H7 (cell line): Measurements from ENCODE around the gene MTA1. TPM values are rescaled to one million over a fixed set of nuclear protein-coding genes. Genes with fewer than 3 reads are reported as not detected.

Experiments used
- DNase-seq: peaks from one replicate; pipeline ENCODE4 v3.0.0; 2012
- H3K27me3 ChIP-seq: 2 replicates; pipeline ENCODE4 v1.6.0; 2011; ENCODE audit warnings: mild to moderate bottlenecking, low read length; ENCODE audit not compliant: control insufficient read depth, insufficient read depth
- H3K36me3 ChIP-seq: replicated peaks from 2 replicates; pipeline ENCODE4 v1.5.1; 2011; ENCODE audit warnings: low read length; ENCODE audit not compliant: control insufficient read depth, insufficient read depth
- H3K4me3 ChIP-seq: 2 replicates; pipeline ENCODE4 v1.5.1; 2011; ENCODE audit warnings: low read depth, mild to moderate bottlenecking, control low read depth, low read length, moderate library complexity; ENCODE audit not compliant: insufficient read depth
- total RNA-seq: library from RNA; depleted of rRNA; stranded (reverse); fragments of >200 nt; shearing (Covaris generic); gene quantifications from 2 replicates; pipeline ENCODE4 v1.2.3, GENCODE V29; 2014; rRNA removed

Gene MTA1
- total RNA-seq, 1 experiment from 2014 or later = 120 TPM

GRCh38 chr14:105503935-105504692 is 84.5 kb downstream of the MTA1 start:
- no peak overlapping the region for H3K4me3 ChIP-seq
- H3K36me3 ChIP-seq = no peaks in the 10 kb centered on the region
- DNase-seq = peak; percentile 62
- no peaks in the 10 kb centered on the region for H3K27me3 ChIP-seq

DNA sequence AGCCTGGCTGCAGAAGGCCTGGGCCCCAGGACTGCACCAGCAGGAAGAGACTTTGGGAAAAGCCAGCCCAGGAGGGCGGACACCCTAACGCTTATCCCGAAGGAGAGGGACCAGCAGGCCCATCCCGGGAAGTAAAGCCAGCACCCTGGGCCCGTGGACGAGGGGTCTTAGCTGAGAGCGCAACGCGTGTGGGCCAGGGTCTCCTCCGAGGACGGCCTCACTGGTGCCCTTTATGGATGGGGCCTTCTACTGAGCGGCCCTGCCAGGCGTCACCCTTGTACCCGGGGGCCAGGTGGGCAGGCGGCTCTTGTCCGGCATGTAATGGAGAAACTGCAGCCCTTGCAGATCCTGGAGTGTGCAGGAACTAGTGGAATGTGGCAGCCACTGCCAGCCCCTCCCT is 85.5 kb downstream of the MTA1 start:
- H3K4me3 ChIP-seq = no peak overlapping the region
- no peaks in the 10 kb centered on the region for H3K36me3 ChIP-seq
- DNase-seq = peak; percentile 61
- H3K27me3 ChIP-seq = no peaks in the 10 kb centered on the region

DNA sequence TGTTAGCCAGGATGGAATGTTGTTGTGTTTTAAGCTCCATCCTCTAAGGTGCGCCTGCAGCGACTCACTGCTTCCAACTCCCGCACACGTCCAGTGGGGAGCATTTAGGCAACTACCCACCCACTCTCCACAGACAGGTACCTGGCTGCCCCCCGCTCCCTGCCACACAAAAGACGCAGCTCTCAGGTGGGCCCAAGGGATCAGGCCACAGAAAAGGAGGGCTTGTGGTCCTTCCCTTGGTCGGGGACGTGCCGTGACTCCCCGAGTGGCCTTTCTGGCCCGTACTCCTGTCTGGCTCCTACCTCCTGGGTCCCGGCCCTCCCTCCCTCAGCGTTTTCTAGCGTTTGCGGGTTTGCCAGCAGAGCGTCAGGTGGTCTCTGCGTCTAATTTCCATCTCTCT is 87.6 kb downstream of the MTA1 start:
- peak; percentile 47 for DNase-seq

GRCh38 chr14:105508069-105508468 is 88.4 kb downstream of the MTA1 start:
- no peak overlapping the region for H3K4me3 ChIP-seq
- peak; percentile 27 for DNase-seq
- H3K27me3 ChIP-seq = no peaks in the 10 kb centered on the region
- H3K36me3 ChIP-seq = no peaks in the 10 kb centered on the region

More for the DNA sequence above, 87.6 kb downstream of the MTA1 start:
- H3K36me3 ChIP-seq = no peaks in the 10 kb centered on the region
- H3K27me3 ChIP-seq = no peaks in the 10 kb centered on the region
- H3K4me3 ChIP-seq = no peak overlapping the region

GRCh38 chr14:105508601-105509000 is 89.0 kb downstream of the MTA1 start:
- H3K4me3 ChIP-seq = no peak overlapping the region
- peak; percentile 21 for DNase-seq
- no peaks in the 10 kb centered on the region for H3K27me3 ChIP-seq
- H3K36me3 ChIP-seq = no peaks in the 10 kb centered on the region

DNA sequence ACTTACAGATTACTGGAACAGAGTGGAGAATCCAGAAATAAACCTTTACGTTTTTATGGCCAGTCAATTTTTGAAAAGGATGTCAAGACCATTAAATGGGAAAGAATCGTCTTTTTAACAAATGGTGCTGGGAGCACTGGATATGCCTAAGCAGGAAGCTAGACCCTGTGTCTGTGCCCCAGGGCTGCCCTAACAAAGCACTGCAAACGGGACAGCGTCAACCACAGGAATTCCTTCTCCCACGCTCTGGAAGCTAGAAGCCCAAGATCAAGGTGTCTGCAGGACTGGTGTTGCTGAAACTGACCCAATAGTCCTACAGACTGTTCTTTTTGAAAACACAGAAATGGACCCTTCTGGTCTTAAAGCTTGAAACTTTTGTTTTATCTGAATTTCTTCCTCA is 97.5 kb downstream of the MTA1 start:
- no peak overlapping the region for H3K4me3 ChIP-seq
- no peaks in the 10 kb centered on the region for H3K36me3 ChIP-seq
- DNase-seq = no peak
- peaks cover 1% of the 10 kb centered on the region; the same call in 1 of the 2 replicates for H3K27me3 ChIP-seq

- H3K4me3 ChIP-seq = no peak overlapping the region
- peaks cover 2% of the 10 kb centered on the region; the same call in 1 of the 2 replicates for H3K27me3 ChIP-seq
- no peaks in the 10 kb centered on the region for H3K36me3 ChIP-seq
- DNase-seq = no peak
These were observed 100.5 kb downstream of the MTA1 start for GRCh38 chr14:105519946-105520698.

Other genes with a start within 250 kb of the MTA1 start
- gene NUDT14, start 238.5 kb upstream of the MTA1 start, total RNA-seq = 30.4 and 33.6 TPM in 2 replicates
- gene BTBD6, start 171.3 kb upstream of the MTA1 start, total RNA-seq = 18.7 and 22.3 TPM in 2 replicates
- 18.5 and 24.6 TPM in 2 replicates for gene BRF1, start 118.8 kb upstream of the MTA1 start, total RNA-seq
- gene PACS2, start 105.1 kb upstream of the MTA1 start, total RNA-seq = 79.2 and 112 TPM in 2 replicates
- gene TEX22, start 21.3 kb upstream of the MTA1 start, total RNA-seq = 0.42 and 1.1 TPM in 2 replicates
- 3.7 and 8.7 TPM in 2 replicates for gene CRIP2, start 55.0 kb downstream of the MTA1 start, total RNA-seq
- gene CRIP1, start 67.1 kb downstream of the MTA1 start, total RNA-seq = 0.96 and 5.4 TPM in 2 replicates
- gene TEDC1, start 71.4 kb downstream of the MTA1 start, total RNA-seq = 24.5 and 28.5 TPM in 2 replicates
- 0.67 and 0.80 TPM in 2 replicates for gene TMEM121, start 106.8 kb downstream of the MTA1 start, total RNA-seq